ENCODE data around the gene PRAMEF2. TPM values are rescaled to one million over a fixed set of nuclear protein-coding genes. Genes with fewer than 3 reads are reported as not detected.
A peak's percentile ranks its signal among the peaks of the same experiment; 100 is the strongest.

Gene PRAMEF2
- total and polyA plus RNA-seq, 9 of the 15 experiments (the other 6 are each of a cell fraction or from before 2014, with no cell fraction given): not detected

DNA sequence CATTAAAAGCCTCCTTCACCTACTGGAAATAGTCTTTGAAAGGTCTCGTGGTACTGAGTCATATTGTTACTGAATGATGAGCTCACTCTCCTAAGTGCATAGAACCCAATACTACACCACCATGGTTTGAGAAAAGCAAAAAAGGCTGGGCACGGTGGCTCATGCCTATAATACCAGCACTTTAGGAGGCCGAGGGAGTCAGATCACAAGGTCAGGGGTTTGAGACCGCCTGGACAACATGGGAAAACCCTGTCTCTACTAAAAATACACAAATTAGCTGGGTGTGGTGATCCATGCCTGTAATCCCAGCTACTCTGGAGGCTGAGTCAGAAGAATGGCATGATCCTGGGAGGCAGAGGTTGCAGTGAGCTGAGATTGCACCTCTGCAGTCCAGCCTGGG, 5.1 kb upstream of the PRAMEF2 start:
- ChIA-PET CTCF (ENCODE audit: low intra/inter-chr PET ratio) (interaction anchor here (0.6 kb wide), 1 partner anchor 33 kb away, joined by 3 read pairs; no protein-coding TSS in a partner anchor), POLR2A (no interaction called here)
- no peak for FAIRE-seq
- H3K79me2 ChIP-seq (ENCODE audit: control insufficient read depth, insufficient read depth, low read length): no peaks in the 10 kb centered on the region
- no peak overlapping the region for H3K4me2 ChIP-seq (ENCODE audit: insufficient read depth, low read length)
- ATAC-seq: no peak
- BruUV-seq (replicated peaks): no TSS peak
- intact Hi-C loops (cut with micrococcal nuclease): no loop called here
- H3K4me3 ChIP-seq: no peak overlapping the region
- in situ Hi-C loops (cut with MboI): no loop called here
- no peaks in the 10 kb centered on the region for H4K20me1 ChIP-seq (replicated peaks; ENCODE audit: control insufficient read depth, insufficient read depth, low read length)
- H3K27me3 ChIP-seq (ENCODE audit: control insufficient read depth in 2 of 2, insufficient read depth in 2 of 2, low read length in 2 of 2): peaks cover 3 to 5% of the 10 kb centered on the region in 2 experiments; a peak in 1 of 5 replicates
- no peak overlapping the region for H3K27ac ChIP-seq (ENCODE audit: extremely low read depth, low read depth, low read length)
- no peaks in the 10 kb centered on the region for H3K9me1 ChIP-seq (ENCODE audit: control insufficient read depth, insufficient read depth, low read length)
- H3K9ac ChIP-seq (ENCODE audit: insufficient read depth in 1 of 2, low read depth in 2 of 2, low read length in 2 of 2): no peak overlapping the region
- WGBS (ENCODE audit: insufficient coverage, low coverage, missing lambda C conversion rate): 3% methylated on average over 4 of the region's 4 CpGs
- H3K36me3 ChIP-seq (ENCODE audit: control insufficient read depth, insufficient read depth, low read length): no peaks in the 10 kb centered on the region
- no peak overlapping the region for H2AFZ ChIP-seq (ENCODE audit: low read depth, low read length)
- no peaks in the 10 kb centered on the region for H3K4me1 ChIP-seq (replicated peaks in 1 of 2; ENCODE audit: control insufficient read depth in 2 of 2, insufficient read depth in 2 of 2, low read length in 2 of 2)
- no peak for DNase-seq (ENCODE audit: extremely low read depth in 1 of 4, low spot score in 3 of 4)
- no peaks in the 10 kb centered on the region for H3K9me3 ChIP-seq (replicated peaks; ENCODE audit: control insufficient read depth, insufficient read depth, low read depth, low read length)
- TF ChIP-seq ZNF589 (CRISPR knock-in tag; IDR thresholded peaks at IDR 0.05; ENCODE audit: low read depth) (no peak), NFE2L1 (tag; IDR thresholded peaks at IDR 0.05; ENCODE audit: borderline replicate concordance, low read depth) (no peak), JUN (IDR thresholded peaks at IDR 0.05; ENCODE audit: borderline replicate concordance, low read depth, low read length) (0 out of 2 replicates have a peak, but pooled peaks have one; percentile 4), JUN (CRISPR knock-in tag; IDR thresholded peaks at IDR 0.05; ENCODE audit: borderline replicate concordance) (no peak), ASH1L (IDR thresholded peaks at IDR 0.05; ENCODE audit: borderline replicate concordance, low read depth, partially characterized antibody) (no peak), FOSL1 (tag; conservative IDR thresholded peaks at IDR 0.05) (peak; percentile 63)
- TF ChIP-seq, protein P1, sequence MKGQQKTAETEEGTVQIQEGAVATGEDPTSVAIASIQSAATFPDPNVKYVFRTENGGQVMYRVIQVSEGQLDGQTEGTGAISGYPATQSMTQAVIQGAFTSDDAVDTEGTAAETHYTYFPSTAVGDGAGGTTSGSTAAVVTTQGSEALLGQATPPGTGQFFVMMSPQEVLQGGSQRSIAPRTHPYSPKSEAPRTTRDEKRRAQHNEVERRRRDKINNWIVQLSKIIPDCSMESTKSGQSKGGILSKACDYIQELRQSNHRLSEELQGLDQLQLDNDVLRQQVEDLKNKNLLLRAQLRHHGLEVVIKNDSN (CRISPR knock-in tag; IDR thresholded peaks at IDR 0.05): no peak
- TF ChIP-seq, protein P2, sequence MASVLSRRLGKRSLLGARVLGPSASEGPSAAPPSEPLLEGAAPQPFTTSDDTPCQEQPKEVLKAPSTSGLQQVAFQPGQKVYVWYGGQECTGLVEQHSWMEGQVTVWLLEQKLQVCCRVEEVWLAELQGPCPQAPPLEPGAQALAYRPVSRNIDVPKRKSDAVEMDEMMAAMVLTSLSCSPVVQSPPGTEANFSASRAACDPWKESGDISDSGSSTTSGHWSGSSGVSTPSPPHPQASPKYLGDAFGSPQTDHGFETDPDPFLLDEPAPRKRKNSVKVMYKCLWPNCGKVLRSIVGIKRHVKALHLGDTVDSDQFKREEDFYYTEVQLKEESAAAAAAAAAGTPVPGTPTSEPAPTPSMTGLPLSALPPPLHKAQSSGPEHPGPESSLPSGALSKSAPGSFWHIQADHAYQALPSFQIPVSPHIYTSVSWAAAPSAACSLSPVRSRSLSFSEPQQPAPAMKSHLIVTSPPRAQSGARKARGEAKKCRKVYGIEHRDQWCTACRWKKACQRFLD (CRISPR knock-in tag; IDR thresholded peaks at IDR 0.05): no peak
- TF ChIP-seq, protein P3, sequence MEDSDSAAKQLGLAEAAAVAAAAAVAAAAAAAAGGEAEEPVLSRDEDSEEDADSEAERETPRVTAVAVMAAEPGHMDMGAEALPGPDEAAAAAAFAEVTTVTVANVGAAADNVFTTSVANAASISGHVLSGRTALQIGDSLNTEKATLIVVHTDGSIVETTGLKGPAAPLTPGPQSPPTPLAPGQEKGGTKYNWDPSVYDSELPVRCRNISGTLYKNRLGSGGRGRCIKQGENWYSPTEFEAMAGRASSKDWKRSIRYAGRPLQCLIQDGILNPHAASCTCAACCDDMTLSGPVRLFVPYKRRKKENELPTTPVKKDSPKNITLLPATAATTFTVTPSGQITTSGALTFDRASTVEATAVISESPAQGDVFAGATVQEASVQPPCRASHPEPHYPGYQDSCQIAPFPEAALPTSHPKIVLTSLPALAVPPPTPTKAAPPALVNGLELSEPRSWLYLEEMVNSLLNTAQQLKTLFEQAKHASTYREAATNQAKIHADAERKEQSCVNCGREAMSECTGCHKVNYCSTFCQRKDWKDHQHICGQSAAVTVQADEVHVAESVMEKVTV (CRISPR knock-in tag; IDR thresholded peaks at IDR 0.05): no peak
- TF ChIP-seq, protein P4, sequence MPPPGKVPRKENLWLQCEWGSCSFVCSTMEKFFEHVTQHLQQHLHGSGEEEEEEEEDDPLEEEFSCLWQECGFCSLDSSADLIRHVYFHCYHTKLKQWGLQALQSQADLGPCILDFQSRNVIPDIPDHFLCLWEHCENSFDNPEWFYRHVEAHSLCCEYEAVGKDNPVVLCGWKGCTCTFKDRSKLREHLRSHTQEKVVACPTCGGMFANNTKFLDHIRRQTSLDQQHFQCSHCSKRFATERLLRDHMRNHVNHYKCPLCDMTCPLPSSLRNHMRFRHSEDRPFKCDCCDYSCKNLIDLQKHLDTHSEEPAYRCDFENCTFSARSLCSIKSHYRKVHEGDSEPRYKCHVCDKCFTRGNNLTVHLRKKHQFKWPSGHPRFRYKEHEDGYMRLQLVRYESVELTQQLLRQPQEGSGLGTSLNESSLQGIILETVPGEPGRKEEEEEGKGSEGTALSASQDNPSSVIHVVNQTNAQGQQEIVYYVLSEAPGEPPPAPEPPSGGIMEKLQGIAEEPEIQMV (tag; conservative IDR thresholded peaks at IDR 0.05; ENCODE audit: low read depth): no peak
- TF ChIP-seq, protein P5, sequence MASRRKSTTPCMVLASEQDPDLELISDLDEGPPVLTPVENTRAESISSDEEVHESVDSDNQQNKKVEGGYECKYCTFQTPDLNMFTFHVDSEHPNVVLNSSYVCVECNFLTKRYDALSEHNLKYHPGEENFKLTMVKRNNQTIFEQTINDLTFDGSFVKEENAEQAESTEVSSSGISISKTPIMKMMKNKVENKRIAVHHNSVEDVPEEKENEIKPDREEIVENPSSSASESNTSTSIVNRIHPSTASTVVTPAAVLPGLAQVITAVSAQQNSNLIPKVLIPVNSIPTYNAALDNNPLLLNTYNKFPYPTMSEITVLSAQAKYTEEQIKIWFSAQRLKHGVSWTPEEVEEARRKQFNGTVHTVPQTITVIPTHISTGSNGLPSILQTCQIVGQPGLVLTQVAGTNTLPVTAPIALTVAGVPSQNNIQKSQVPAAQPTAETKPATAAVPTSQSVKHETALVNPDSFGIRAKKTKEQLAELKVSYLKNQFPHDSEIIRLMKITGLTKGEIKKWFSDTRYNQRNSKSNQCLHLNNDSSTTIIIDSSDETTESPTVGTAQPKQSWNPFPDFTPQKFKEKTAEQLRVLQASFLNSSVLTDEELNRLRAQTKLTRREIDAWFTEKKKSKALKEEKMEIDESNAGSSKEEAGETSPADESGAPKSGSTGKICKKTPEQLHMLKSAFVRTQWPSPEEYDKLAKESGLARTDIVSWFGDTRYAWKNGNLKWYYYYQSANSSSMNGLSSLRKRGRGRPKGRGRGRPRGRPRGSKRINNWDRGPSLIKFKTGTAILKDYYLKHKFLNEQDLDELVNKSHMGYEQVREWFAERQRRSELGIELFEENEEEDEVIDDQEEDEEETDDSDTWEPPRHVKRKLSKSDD (conservative IDR thresholded peaks at IDR 0.05; ENCODE audit: low read length): no peak
